Ishikawa (cell line): ENCODE results near the gene PACS1.

Experiments used
- CEBPB ChIP-seq: IDR thresholded peaks from 2 replicates; pipeline ENCODE4 v1.6.1; 2012
- CREB1 ChIP-seq: IDR thresholded peaks from 2 replicates; pipeline ENCODE4 v1.6.1; 2012; ENCODE audit warnings: low read depth
- EGR1 ChIP-seq: IDR thresholded peaks from 2 replicates; pipeline ENCODE4 v1.6.1; 2012
- EP300 ChIP-seq: IDR thresholded peaks from 2 replicates; pipeline ENCODE4 v1.6.1; 2012; ENCODE audit warnings: borderline replicate concordance
- FOXM1 ChIP-seq: IDR thresholded peaks from 2 replicates; pipeline ENCODE4 v1.6.1; 2012; ENCODE audit warnings: low read depth, borderline replicate concordance
- NFIC ChIP-seq: IDR thresholded peaks from 2 replicates; pipeline ENCODE4 v1.6.1; 2012
- RAD21 ChIP-seq: IDR thresholded peaks from 2 replicates; pipeline ENCODE4 v1.6.1; 2012; ENCODE audit warnings: low read depth
- REST ChIP-seq: IDR thresholded peaks from 2 replicates; pipeline ENCODE4 v1.6.1; 2012; ENCODE audit warnings: low read depth, mild to moderate bottlenecking
- TAF1 ChIP-seq: IDR thresholded peaks from 2 replicates; pipeline ENCODE4 v1.6.1; 2012; ENCODE audit warnings: low read depth, mild to moderate bottlenecking
- TCF12 ChIP-seq: IDR thresholded peaks from 2 replicates; pipeline ENCODE4 v1.6.1; 2012; ENCODE audit warnings: low read depth
- TEAD4 ChIP-seq: IDR thresholded peaks from 2 replicates; pipeline ENCODE4 v1.6.1; 2012
- USF1 ChIP-seq: IDR thresholded peaks from 2 replicates; pipeline ENCODE4 v1.6.1; 2012
- YY1 ChIP-seq: IDR thresholded peaks from 2 replicates; pipeline ENCODE4 v1.6.1; 2012; ENCODE audit warnings: low read depth
- ZBTB7A ChIP-seq: IDR thresholded peaks from 2 replicates; pipeline ENCODE4 v1.6.1; 2012; ENCODE audit warnings: low read depth
- TF ChIP-seq, protein P1 (sequence below): IDR thresholded peaks from 2 replicates; pipeline ENCODE4 v1.6.1; 2012

Gene PACS1

DNA sequence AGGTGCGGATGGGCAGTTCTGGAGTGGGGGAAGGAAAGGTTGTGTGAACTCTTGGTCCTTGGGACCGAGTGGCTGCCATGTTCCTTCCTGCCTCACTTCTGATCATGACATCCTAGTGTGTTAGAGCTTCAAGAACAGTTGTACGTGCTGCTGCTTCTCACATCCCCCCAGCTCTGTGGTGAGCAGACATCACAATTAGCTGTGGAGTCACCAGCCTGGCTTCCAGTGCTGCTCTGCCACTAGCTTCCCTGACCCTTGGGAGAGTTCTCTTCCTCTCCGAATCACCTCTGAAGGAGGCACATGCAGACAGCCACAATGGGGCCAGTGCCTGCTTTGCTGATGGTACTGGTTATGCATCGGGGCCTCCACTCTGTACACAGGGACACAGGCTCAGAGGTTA, 192.1 kb downstream of the PACS1 start:
- TF ChIP-seq CREB1, result no peak
- TF ChIP-seq RAD21, result no peak
- TF ChIP-seq USF1, result no peak
- no peak for TF ChIP-seq REST
- TF ChIP-seq, protein P1, sequence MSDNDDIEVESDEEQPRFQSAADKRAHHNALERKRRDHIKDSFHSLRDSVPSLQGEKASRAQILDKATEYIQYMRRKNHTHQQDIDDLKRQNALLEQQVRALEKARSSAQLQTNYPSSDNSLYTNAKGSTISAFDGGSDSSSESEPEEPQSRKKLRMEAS, result no peak

DNA sequence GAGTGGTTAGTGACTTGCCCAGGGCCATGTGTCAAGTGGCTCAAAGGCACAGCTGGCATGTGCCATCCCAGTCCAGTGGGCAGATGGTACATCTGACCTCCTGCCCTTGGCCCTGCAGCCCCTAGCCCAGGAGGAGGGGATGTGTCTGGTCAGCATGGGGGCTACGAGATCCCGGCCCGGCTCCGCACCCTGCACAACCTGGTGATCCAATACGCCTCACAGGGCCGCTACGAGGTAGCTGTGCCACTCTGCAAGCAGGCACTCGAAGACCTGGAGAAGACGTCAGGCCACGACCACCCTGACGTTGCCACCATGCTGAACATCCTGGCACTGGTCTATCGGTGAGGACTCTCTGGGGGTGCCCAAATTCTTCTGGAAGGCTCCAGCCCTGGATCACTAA, 192.6 kb downstream of the PACS1 start:
- TF ChIP-seq EP300 (no peak), NFIC (no peak), CREB1 (no peak), ZBTB7A (no peak), RAD21 (no peak), TAF1 (no peak), REST (no peak), CEBPB (no peak), TCF12 (no peak), YY1 (no peak), EGR1 (no peak), TEAD4 (no peak), USF1 (no peak), FOXM1 (no peak)
- TF ChIP-seq, protein P1, result no peak

DNA sequence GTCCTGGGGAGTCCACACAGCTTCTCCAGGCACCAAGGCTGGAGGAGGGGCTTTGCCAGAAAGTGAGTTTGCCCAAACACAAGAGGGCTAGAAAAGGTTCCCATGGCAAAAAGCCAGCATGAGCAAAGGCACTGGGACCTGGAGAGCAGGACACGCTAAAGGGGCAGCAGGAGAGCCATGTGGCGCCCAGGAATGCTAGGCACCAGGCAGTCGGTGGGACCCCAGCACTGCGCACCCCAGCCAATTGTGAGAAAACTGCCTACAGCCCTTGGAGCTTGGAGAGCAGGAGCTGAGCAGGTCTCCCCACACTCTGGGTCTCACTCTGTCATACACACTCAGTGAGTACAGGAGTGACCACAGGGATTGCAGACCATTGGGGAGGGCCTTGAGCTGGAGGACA, 193.2 kb downstream of the PACS1 start:
- TF ChIP-seq TCF12, result no peak
- no peak for TF ChIP-seq EGR1
- TF ChIP-seq ZBTB7A, result no peak
- TF ChIP-seq USF1, result no peak
- TF ChIP-seq FOXM1, result no peak
- TF ChIP-seq RAD21, result no peak
- TF ChIP-seq EP300, result no peak

DNA sequence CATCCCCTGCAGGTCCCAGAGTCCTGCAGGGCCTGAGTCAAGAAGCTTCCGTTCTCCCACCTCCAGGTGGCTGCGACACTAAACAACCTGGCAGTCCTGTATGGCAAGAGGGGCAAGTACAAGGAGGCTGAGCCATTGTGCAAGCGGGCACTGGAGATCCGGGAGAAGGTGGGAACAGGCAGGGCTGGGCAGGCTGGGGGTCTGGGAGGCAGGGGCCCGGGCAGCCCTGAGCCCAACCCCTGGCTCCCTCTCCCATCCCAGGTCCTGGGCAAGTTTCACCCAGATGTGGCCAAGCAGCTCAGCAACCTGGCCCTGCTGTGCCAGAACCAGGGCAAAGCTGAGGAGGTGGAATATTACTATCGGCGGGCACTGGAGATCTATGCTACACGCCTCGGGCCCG, 193.7 kb downstream of the PACS1 start:
- no peak for TF ChIP-seq TAF1
- no peak for TF ChIP-seq EGR1
- TF ChIP-seq REST, result no peak
- TF ChIP-seq, protein P1, result no peak
- TF ChIP-seq YY1, result no peak
- no peak for TF ChIP-seq USF1
- TF ChIP-seq CEBPB, result no peak
- no peak for TF ChIP-seq RAD21
- TF ChIP-seq TCF12, result no peak
- TF ChIP-seq ZBTB7A, result no peak
- TF ChIP-seq FOXM1, result no peak
